ENCODE measurements around the gene KIF20B.

DNA sequence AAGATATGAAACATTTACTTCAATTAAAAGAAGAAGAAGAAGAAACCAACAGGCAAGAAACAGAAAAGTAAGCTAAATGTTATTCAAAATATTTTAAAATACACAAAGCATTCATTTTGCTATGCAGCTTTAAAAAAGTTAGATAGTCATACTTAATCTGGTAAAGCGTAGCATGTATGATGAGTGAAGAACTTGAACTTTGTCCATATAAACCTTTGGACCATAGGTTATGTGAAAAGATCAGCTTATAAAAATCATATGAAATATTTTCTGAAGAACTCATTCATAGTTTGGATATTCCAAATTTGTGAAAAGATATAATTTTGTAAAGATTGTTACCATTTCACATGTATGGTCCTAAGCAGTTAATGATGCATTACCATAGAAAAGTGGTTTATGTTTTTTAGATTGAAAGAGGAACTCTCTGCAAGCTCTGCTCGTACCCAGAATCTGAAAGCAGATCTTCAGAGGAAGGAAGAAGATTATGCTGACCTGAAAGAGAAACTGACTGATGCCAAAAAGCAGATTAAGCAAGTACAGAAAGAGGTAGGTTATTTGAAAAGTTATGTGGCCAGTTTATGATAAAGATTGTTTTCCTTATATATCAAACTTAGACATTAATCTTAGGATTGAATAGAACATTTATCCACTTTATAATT, 37.3 kb downstream of the KIF20B start:
- TF ChIP-seq POLR2AphosphoS5 (IDR thresholded peaks at IDR 0.05; ENCODE audit: low read depth, low read length) (no peak), ZNF256 (CRISPR knock-in tag; conservative IDR thresholded peaks at IDR 0.05) (no peak)
